Rectal smooth muscle tissue (tissue), 1 donor: Measurements from ENCODE around the gene SIGLEC8.

ENCODE experiments used
- H3K27ac ChIP-seq: one replicate; pipeline ENCODE4 v1.7.0; 2013; ENCODE audit warnings: low read depth, low read length, inconsistent platforms
- H3K27me3 ChIP-seq: one replicate; pipeline ENCODE4 v1.7.0; 2013; ENCODE audit warnings: low read length; ENCODE audit not compliant: control insufficient read depth, insufficient read depth
- H3K36me3 ChIP-seq: one replicate; pipeline ENCODE4 v1.7.0; 2013; ENCODE audit warnings: low read length; ENCODE audit not compliant: control insufficient read depth, insufficient read depth
- H3K4me1 ChIP-seq: one replicate; pipeline ENCODE4 v1.7.0; 2013; ENCODE audit warnings: low read length; ENCODE audit not compliant: control insufficient read depth, insufficient read depth
- H3K4me3 ChIP-seq: one replicate; pipeline ENCODE4 v1.7.0; 2013; ENCODE audit warnings: low read length
- H3K9ac ChIP-seq: one replicate; pipeline ENCODE4 v1.7.0; 2013; ENCODE audit warnings: low read length

The SIGLEC8 gene

DNA sequence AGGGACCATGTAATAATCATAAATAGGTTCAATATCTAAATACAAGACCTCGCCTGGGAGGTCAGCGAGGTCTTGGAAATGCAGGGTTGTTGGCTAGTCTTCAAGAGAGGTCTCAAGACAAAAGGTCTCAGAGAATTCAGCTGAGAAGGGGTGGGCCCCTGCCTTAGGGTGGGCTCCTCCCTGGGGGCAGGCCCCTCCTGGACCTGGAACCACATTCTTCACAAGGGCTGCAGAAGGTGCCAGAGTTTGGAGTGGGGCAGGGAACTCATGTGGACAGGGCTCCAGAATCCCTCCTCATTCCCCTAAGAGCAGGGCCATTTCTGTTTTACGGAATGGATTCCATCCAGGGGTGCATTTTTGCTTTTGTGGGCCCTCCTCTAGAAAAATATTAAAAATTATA lies 30.2 kb upstream of the SIGLEC8 start:
- H3K36me3 ChIP-seq: no peaks in the 10 kb centered on the region
- H3K4me1 ChIP-seq: no peaks in the 10 kb centered on the region
- H3K27me3 ChIP-seq: no peaks in the 10 kb centered on the region
- no peak overlapping the region for H3K4me3 ChIP-seq
- H3K9ac ChIP-seq: no peak overlapping the region
- no peak overlapping the region for H3K27ac ChIP-seq

DNA sequence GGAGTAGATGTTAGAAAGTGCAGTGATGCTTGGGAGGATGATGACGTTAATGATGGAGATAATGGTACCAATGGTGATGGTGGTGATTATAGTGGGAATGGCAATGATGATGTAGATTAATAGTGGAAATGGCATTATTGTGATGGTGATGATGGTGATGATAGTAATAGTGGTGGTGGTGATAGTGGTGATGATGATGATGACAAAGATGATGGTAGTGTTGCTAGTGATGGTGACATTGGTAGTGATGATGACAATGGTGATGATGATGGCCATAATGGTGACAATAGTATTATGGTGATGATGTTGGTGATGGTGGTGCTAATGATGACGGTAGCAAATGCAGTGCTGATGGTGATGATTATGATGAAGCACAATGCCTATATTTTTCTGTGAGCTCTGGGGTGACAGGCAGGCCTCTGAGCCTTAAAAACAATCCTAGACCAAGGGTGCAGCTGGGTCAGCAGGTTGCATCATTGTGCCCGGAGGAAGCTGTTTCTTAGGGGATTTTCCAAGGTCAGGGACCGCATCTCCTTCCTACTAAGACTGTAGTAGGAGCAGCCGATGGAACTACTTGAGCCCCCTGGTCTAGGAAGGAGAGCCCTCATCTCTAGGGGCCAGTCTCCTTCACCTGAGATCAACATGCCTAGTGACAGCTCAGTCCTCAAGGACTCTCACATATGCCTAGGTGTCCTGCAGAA lies 27.9 kb upstream of the SIGLEC8 start:
- no peak overlapping the region for H3K4me3 ChIP-seq
- H3K27ac ChIP-seq: no peak overlapping the region
- H3K9ac ChIP-seq: no peak overlapping the region
- no peaks in the 10 kb centered on the region for H3K4me1 ChIP-seq
- H3K36me3 ChIP-seq: no peaks in the 10 kb centered on the region
- no peaks in the 10 kb centered on the region for H3K27me3 ChIP-seq

DNA sequence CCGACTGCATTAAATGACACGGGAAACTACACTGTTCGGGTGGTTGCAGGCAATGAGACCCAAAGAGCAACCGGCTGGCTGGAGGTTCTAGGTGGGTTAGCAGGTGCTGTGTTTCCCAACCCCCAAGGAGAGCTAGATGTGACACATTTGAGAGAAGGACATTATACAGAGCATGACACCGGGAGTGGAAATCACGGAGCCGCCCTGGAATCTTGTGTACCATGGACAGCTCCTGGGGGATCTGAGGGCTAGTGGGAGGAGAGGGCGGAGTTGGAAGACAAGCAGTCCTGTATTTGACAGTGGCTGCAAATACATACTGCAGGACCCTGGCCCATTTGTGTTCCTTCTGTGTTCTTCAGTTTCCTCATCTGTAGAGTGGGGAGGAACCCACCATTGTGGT lies 22.3 kb upstream of the SIGLEC8 start:
- H3K27ac ChIP-seq: no peak overlapping the region
- no peaks in the 10 kb centered on the region for H3K36me3 ChIP-seq
- no peaks in the 10 kb centered on the region for H3K4me1 ChIP-seq
- H3K27me3 ChIP-seq: peaks cover 3% of the 10 kb centered on the region
- H3K4me3 ChIP-seq: no peak overlapping the region
- no peak overlapping the region for H3K9ac ChIP-seq

DNA sequence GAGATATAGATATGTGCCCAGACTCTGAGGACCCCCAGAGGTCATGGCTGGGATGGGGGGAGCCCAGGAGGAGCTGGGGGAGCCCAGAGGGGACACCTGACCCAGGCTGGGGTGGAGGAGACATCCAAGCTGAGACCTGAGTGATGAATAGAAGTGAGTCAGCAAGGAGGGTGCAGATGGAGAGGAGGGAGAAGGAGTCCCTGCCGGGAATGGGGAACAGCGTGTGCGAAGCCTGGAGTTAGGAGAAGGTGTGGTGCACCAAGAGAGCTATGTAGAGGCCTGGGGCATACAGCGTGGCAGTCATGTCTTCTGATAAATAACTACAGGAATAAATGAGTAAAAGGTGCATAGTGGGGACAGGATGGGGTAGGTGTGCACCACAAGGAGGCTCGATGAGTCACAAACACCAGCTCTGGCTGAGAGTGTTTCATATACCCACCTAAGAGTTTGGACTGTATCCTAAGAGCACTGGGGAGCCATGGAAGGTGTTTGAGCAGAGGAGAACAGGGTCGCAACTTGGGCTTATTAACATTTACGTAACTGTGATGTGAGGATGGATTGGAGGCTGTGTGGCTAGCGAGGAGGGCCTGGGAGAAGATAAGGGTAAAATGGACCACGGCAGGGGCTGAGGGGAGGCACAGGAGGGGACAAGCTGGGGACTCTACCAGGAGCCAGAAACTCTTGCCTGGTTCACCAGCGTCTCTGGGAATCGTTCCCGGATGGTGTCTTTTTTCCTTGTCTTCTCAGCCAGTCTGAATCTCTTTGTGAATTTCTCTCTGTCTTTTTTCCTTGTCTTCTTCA lies 21.5 kb upstream of the SIGLEC8 start:
- Histone ChIP-seq H3K36me3 (no peaks in the 10 kb centered on the region), H3K27me3 (peaks cover 3% of the 10 kb centered on the region), H3K4me3 (no peak overlapping the region), H3K4me1 (no peaks in the 10 kb centered on the region), H3K9ac (no peak overlapping the region), H3K27ac (no peak overlapping the region)

DNA sequence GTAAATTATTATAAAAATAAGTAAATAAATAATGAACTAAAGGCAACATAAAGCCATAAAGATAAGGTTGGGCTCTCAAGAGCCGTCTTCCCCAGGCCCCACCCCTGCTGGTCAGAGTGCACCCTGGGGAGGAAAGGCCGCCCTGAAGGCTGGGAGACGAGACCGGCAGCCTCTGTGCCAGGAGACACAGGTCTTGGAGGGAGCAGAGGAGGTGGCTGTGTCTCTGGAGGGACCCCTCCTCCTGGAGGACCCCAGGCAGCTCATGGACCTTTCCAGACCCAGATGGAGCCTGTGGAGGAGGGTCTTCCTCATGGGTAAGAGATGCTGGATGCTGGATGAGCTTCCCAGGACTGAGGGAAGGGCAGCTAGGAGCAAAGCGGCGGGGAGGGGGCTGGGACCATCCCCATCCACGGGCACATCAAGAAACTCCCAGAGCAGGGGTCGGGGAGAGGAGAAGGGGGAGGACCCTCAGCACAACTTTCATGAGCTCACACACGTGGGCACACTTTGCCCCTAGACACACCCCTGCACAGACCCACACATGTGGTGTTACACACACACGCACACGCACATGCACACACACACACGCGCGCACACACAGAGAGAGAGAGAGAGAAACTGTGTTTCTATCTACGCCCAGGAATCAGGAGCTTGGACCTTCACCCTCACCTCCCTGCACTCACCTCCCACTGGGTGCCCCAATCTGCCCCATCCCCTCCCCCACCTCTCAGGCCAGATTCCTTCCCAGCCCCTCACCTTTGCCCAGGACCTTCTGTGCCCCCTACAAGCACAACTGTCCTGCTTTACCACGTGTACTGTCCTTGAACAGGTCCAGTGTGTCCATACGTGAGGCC lies 20.4 kb upstream of the SIGLEC8 start, which contains the start of gene CEACAM18:
TSS of gene CEACAM18 (plus strand) at position 159 of the 854 bp plus-strand sequence.
- Histone ChIP-seq H3K27me3 (peaks cover 3% of the 10 kb centered on the region), H3K4me1 (no peaks in the 10 kb centered on the region), H3K4me3 (no peak within 1 kb of the TSS), H3K36me3 (no peaks in the 10 kb centered on the region), H3K9ac (no peak within 1 kb of the TSS), H3K27ac (no peak within 1 kb of the TSS)

DNA sequence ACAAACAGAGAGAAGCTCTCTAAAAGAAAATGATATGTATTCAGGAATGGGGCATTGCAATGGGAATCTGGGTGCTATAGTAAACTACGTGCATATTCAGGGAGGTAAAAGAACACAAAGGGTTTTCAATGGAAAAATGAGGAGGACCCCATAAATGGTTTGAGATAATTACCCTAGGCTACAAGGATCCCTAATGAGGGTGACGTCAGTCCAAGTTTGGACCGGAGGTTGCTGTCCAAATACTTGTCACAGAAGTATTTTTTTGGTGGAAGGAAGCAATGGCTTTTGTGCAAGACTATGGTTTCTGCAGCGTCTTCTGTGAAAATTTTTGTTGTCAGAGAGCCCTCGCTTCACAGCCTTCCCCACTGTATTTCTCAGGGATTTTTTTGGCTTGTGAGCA lies 19.1 kb upstream of the SIGLEC8 start:
- Histone ChIP-seq H3K4me3 (no peak overlapping the region), H3K4me1 (no peaks in the 10 kb centered on the region), H3K27ac (no peak overlapping the region), H3K9ac (no peak overlapping the region), H3K27me3 (peaks cover 3% of the 10 kb centered on the region), H3K36me3 (no peaks in the 10 kb centered on the region)

DNA sequence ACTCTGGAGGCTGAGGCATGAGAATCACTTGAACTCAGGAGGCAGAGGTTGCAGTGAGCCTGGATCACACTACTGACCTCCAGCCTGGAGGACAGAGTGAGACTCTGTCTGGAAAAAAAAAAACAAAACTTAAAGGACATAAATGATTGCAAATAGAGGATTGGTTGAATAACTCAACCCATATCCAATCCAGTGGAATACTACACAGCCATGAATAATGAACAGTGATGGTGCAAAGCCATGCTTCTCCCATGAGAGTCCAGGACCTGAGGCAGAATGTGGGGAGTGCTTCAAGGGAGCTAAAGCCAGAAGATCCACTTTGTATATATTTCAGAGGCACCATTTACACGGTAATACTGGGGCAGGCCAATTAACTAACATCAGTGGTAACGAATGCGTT lies 17.9 kb upstream of the SIGLEC8 start:
- H3K4me1 ChIP-seq: no peaks in the 10 kb centered on the region

DNA sequence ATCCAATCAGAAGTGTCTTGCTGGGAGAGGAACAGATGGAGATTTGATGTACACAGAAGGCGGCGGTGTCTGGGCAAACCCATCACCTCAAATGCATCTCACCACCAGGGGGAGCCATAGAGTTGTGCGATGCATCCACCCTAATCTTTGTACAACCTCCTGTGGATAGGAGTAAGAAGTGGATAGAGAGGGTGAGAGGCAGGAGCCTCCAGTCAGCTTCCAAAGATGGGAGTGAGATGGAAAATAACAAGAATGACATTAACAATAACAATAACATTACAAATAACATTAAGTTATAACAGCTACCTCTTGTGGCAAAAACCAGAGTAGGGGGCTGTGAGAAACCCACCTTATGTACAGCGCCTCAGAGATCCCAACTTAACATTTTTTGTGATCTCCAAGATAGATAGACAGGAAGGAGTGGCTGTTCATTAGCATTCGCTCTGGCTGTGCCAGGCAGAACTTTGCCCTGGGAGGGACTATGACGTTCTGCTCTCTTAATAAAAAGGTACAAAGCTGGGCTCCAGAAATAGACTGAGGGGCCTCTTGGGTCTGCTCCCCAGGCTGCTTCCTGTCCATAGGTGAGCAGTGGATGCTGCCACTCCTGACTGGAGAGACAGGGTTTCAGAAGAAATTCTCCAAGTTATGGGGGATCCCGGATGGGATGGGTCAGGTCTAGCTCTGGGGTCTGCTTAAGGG lies 14.9 kb upstream of the SIGLEC8 start:
- no peaks in the 10 kb centered on the region for H3K27me3 ChIP-seq
- H3K27ac ChIP-seq: no peak overlapping the region
- H3K4me3 ChIP-seq: no peak overlapping the region
- no peaks in the 10 kb centered on the region for H3K36me3 ChIP-seq
- H3K9ac ChIP-seq: no peak overlapping the region
- H3K4me1 ChIP-seq: no peaks in the 10 kb centered on the region

More for the DNA sequence above, 17.9 kb upstream of the SIGLEC8 start:
- Histone ChIP-seq H3K4me3 (no peak overlapping the region), H3K9ac (no peak overlapping the region), H3K36me3 (no peaks in the 10 kb centered on the region), H3K27ac (no peak overlapping the region), H3K27me3 (peaks cover 3% of the 10 kb centered on the region)

DNA sequence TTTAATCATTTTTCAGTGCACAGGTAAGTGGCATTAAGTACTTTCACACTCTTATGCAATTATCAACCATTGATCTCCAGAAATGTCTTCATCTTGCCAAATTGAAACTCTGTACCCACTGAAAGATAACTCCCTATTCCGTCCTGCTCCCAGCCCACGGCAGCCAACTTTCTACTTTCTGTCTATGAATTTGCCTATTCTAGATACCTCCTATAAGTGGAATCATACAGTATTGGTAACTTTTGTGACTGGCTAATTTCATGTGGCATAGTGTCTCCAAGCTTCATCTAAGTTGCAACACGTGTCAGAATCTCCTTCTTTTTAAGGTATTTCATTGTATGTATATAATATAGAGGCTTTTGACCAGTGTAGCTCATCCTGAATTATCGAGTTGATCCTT lies 14.4 kb upstream of the SIGLEC8 start:
- Histone ChIP-seq H3K27me3 (no peaks in the 10 kb centered on the region), H3K36me3 (no peaks in the 10 kb centered on the region), H3K4me3 (no peak overlapping the region), H3K27ac (no peak overlapping the region), H3K4me1 (no peaks in the 10 kb centered on the region), H3K9ac (no peak overlapping the region)

DNA sequence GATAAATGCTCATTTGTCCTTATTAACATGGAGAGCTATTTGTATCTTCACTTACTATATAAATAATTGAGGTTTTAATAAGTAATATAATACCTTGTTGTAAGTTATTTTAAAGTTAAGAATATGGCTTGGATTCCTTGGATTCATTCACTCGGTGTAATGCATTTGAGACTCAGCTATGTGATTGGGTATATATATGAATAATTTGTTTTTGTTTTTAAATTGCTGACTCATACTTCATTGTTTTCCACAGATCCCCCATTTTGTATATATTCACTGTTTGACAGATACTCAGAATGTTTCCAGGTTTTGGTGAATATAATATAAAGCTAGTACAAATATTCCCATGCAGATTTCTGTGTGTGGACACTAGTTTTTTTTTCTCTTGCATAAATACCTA lies 13.3 kb upstream of the SIGLEC8 start:
- Histone ChIP-seq H3K27me3 (no peaks in the 10 kb centered on the region), H3K4me3 (no peak overlapping the region), H3K9ac (no peak overlapping the region), H3K4me1 (no peaks in the 10 kb centered on the region), H3K27ac (no peak overlapping the region), H3K36me3 (no peaks in the 10 kb centered on the region)

DNA sequence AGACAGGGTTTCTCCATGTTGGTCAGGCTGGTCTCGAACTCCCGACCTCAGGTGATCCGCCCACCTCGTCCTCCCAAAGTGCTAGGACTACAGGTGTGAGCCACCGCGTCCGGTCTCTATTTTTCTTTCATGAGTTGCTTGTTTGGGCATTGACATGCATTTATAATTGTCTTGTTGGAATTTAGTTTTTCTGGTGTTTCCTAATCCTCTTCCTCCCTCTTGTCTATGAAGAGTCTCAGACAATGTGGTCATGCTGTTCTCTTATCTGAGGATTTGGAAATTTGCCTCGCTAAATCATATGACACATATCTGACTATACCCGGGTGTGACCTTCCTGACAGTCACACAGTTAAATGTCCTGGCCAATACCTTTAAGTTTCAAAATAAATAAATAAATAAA lies 12.7 kb upstream of the SIGLEC8 start:
- Histone ChIP-seq H3K36me3 (no peaks in the 10 kb centered on the region), H3K27me3 (no peaks in the 10 kb centered on the region), H3K9ac (no peak overlapping the region), H3K4me3 (no peak overlapping the region), H3K27ac (no peak overlapping the region), H3K4me1 (no peaks in the 10 kb centered on the region)

DNA sequence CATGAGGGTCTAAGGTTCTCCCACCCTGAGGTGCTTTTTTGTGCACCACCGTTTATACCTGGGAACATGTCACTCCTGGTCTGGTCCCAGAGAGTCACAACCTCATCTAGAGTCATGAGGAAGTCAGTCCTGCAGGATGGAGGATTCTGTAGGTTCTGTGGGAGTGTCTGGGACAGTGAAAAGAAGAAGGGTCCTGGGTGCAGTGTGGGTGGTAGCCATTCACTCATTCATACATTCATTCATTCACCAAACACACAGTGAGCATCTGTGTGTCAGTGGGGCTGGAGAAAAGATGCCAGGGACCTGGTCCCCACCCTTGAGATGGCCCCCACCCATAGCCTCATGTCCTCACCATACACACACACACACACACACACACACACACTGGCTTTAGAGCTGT lies 11.4 kb upstream of the SIGLEC8 start:
- Histone ChIP-seq H3K4me3 (no peak overlapping the region), H3K27me3 (no peaks in the 10 kb centered on the region), H3K36me3 (no peaks in the 10 kb centered on the region), H3K9ac (no peak overlapping the region), H3K27ac (no peak overlapping the region), H3K4me1 (no peaks in the 10 kb centered on the region)
